Heart left ventricle (tissue), 16 donors: Measurements from ENCODE around the gene KCNAB1. TPM values are rescaled to one million over a fixed set of nuclear protein-coding genes. Genes with fewer than 3 reads are reported as not detected.

Experiments used
- ATAC-seq, 4 donors: fragments of 200-7000 bp; cut with Tn5 transposase; one replicate each; pipeline ENCODE4 v1.9.1; 2020 to 2022; ENCODE audit warnings: moderate library complexity in 4 of 4, mild to moderate bottlenecking in 3 of 4, moderate number of reproducible peaks in 1 of 4
- DNase-seq, 5 donors: peaks; one replicate each; pipeline ENCODE4 v3.0.0-alpha.2; 2020
- H3K27ac ChIP-seq, 12 donors: fragments of 200-600 bp; sonication (generic) in 4 of 12; one replicate each; pipeline versions ENCODE4 v1.5.0 to v1.8.0; 2016 to 2022; ENCODE audit warnings: mild to moderate bottlenecking in 2 of 12
- H3K27me3 ChIP-seq, 9 donors: fragments of 200-600 bp; sonication (generic) in 2 of 9; one replicate each; pipeline versions ENCODE4 v1.5.1 to v1.8.0; 2016 to 2022; ENCODE audit warnings: mild to moderate bottlenecking in 3 of 9
- H3K36me3 ChIP-seq, 9 donors: fragments of 200-600 bp; sonication (generic) in 2 of 9; one replicate each; pipeline versions ENCODE4 v1.5.0 to v1.8.0; 2018 to 2022; ENCODE audit warnings: mild to moderate bottlenecking in 2 of 9
- H3K4me1 ChIP-seq, 12 donors: fragments of 200-600 bp; sonication (generic) in 4 of 12; one replicate each; pipeline versions ENCODE4 v1.5.0 to v1.8.0; 2016 to 2022; ENCODE audit warnings: mild to moderate bottlenecking in 3 of 12
- H3K4me3 ChIP-seq, 12 donors: fragments of 200-600 bp; sonication (generic) in 4 of 12; one replicate each; pipeline versions ENCODE4 v1.5.0 to v1.8.0; 2017 to 2022; ENCODE audit warnings: mild to moderate bottlenecking in 9 of 12, moderate library complexity in 4 of 12
- H3K9me3 ChIP-seq, 12 donors: fragments of 200-600 bp; sonication (generic) in 4 of 12; one replicate each; pipeline versions ENCODE4 v1.5.0 to v1.8.0; 2016 to 2022; ENCODE audit warnings: mild to moderate bottlenecking in 1 of 12
- CTCF ChIP-seq, 12 donors: fragments of 200-600 bp; sonication (generic) in 4 of 12; IDR thresholded peaks; one replicate each; pipeline versions ENCODE4 v1.5.0 to v1.8.0; 2018 to 2022; ENCODE audit warnings: antibody characterized with exemption in 12 of 12, mild to moderate bottlenecking in 5 of 12
- POLR2A ChIP-seq, 2 donors: fragments of 450-650 bp; IDR thresholded peaks; one replicate each; pipeline ENCODE4 v1.6.1; 2017; ENCODE audit warnings: antibody characterized with exemption in 2 of 2, mild to moderate bottlenecking in 2 of 2, moderate library complexity in 2 of 2
- WGBS, 4 donors: extraction: QIAGEN DNeasy Blood & Tissue Kit in 2 of 4; methylation state at CpG; one replicate each; pipeline versions ENCODE4 v1.1.5 to v1.1.7; 2013 to 2018; 5-methylcytosine and 5-hydroxymethylcytosine counted together
- intact Hi-C, 10 donors: fragments of 100-400 bp; cut with DNase I; formaldehyde crosslinking; loops; one replicate each; pipeline versions ENCODE4 v1.11.1 to v1.14.2; 2022
- polyA plus RNA-seq, 2 donors: library from polyadenylated mRNA; stranded (reverse); fragments of 200-250 nt; gene quantifications; one replicate each; pipeline ENCODE4 v1.2.3, GENCODE V29; 2013
- total RNA-seq, 9 donors: library from RNA; depleted of rRNA in 2 of 9; stranded (reverse); fragments of >200 nt in 2 of 9; fragmentation: NEBNext Ultra II Directional in 3 of 9; extraction: Animal tissue kit (Norgen Biotek cat#: 25700) in 3 of 9; gene quantifications; one replicate each; pipeline versions ENCODE4 v1.1.0 to v1.2.4, GENCODE V29; 2016 to 2023
- donor health status: ischemic (EF 13 %, LVEDD 7.1; RV severe dilation, severe dysfunction).
- donor health status: healthy with polysubstance abuse.
- donor health status: DM: no; HTN: yes; CAD: no.
- donor health status: DM: no; HTN: no; CAD: no.
- donor health status: ischemic (EF 25% LVEDD 6.9; RV normal size, moderate dysfunction).
- donor health status: ischemic (EF 25% LVEDD 5.7; RV mildly dilated, moderate dysfunction).
- donor health status: healthy.
- donor health status: DM: yes; HTN: yes; CAD: no.
- donor health status: ischemic (EF 35%, LVEDD 5.7; RV mildly dilated, moderate dysfunction).
- donor health status: nonischemic (EF 11% LVEDD 7.7; RV severe dilation, severe dysfunction).
- donor health status: DM: yes; HTN: yes; CAD: no.
- donor health status: PGD.
- donor health status: ischemic (EF 29% LVEDD 5.4; RV normal size, mild dysfunction).
- donor health status: nonischemic (EF 23%, LVEDD 6.1; RV moderate dilation, normal function).

KCNAB1 gene
- total and polyA plus RNA-seq, 11 donors = 1.1 to 3.5 (median 2.3) TPM

GRCh38 chr3:156434921-156435320 lies 314.5 kb downstream of the KCNAB1 start:
- no peak overlapping the region for H3K4me3 ChIP-seq
- no peaks in the 10 kb centered on the region for H3K27me3 ChIP-seq
- no peak overlapping the region for H3K27ac ChIP-seq
- WGBS, 4 donors = 75 to 79% (median 78%) methylated on average over 3 of the region's 3 CpGs
- no peaks in the 10 kb centered on the region for H3K4me1 ChIP-seq
- DNase-seq (no peak), ATAC-seq (no peak)
- intact Hi-C loops = no loop called here
- H3K36me3 ChIP-seq = no peaks in the 10 kb centered on the region
- peaks cover 0 to 7% (median 0%) of the 10 kb centered on the region in 12 donors for H3K9me3 ChIP-seq
- TF ChIP-seq POLR2A (IDR thresholded peaks at IDR 0.05) (no peak), CTCF (IDR thresholded peaks at IDR 0.05) (no peak)

GRCh38 chr3:156443079-156443478 lies 322.7 kb downstream of the KCNAB1 start:
- peak overlapping the region in 1 of 12 donors; percentile 45 for H3K27ac ChIP-seq

GRCh38 chr3:156445117-156446090 lies 325.0 kb downstream of the KCNAB1 start:
- H3K27me3 ChIP-seq = no peaks in the 10 kb centered on the region
- ATAC-seq (no peak), DNase-seq (no peak)
- peaks cover 0 to 12% (median 6%) of the 10 kb centered on the region in 12 donors for H3K4me1 ChIP-seq
- TF ChIP-seq POLR2A (IDR thresholded peaks at IDR 0.05) (no peak), CTCF (IDR thresholded peaks at IDR 0.05) (no peak)
- H3K9me3 ChIP-seq = no peaks in the 10 kb centered on the region
- no peak overlapping the region for H3K4me3 ChIP-seq
- no peaks in the 10 kb centered on the region for H3K36me3 ChIP-seq
- intact Hi-C loops = loop anchor here in 4 of 10 donors (5.0 to 10.0 kb wide), 2 partner anchors 291 to 293 kb away; no protein-coding TSS in a partner anchor
- H3K27ac ChIP-seq = peak overlapping the region in 1 of 12 donors; percentile 47
- WGBS, 4 donors = 87 to 92% (median 90%) methylated on average over 10 of the region's 10 CpGs

More at GRCh38 chr3:156443079-156443478, 322.7 kb downstream of the KCNAB1 start:
- Histone ChIP-seq H3K4me1 (peaks cover 0 to 12% (median 6%) of the 10 kb centered on the region in 12 donors), H3K36me3 (no peaks in the 10 kb centered on the region), H3K4me3 (no peak overlapping the region), H3K9me3 (no peaks in the 10 kb centered on the region), H3K27me3 (no peaks in the 10 kb centered on the region)
- ATAC-seq (peak in 3 of 4 donors; percentile 6 to 10 (median 8)), DNase-seq (no peak)
- TF ChIP-seq CTCF (IDR thresholded peaks at IDR 0.05) = no peak
- TF ChIP-seq POLR2A (IDR thresholded peaks at IDR 0.05) = no peak
- WGBS, 4 donors = 67 to 77% (median 75%) methylated on average over 5 of the region's 5 CpGs
- intact Hi-C loops = loop anchor here in 1 of 10 donors (10.0 kb wide), 1 partner anchor 288 kb away; no protein-coding TSS in a partner anchor

GRCh38 chr3:156448300-156448699 lies 327.9 kb downstream of the KCNAB1 start:
- peaks cover 0 to 11% (median 6%) of the 10 kb centered on the region in 12 donors for H3K4me1 ChIP-seq
- no peak overlapping the region for H3K27ac ChIP-seq
- H3K27me3 ChIP-seq = no peaks in the 10 kb centered on the region
- intact Hi-C loops = loop anchor here in 4 of 10 donors (5.0 to 10.0 kb wide), 2 partner anchors 293 to 296 kb away; no protein-coding TSS in a partner anchor
- H3K9me3 ChIP-seq = no peaks in the 10 kb centered on the region
- H3K4me3 ChIP-seq = no peak overlapping the region
- 70 to 77% (median 73%) methylated on average over 1 of the region's 1 CpG for WGBS, 4 donors
- no peaks in the 10 kb centered on the region for H3K36me3 ChIP-seq
- ATAC-seq (no peak), DNase-seq (no peak)
- TF ChIP-seq POLR2A (IDR thresholded peaks at IDR 0.05) (no peak), CTCF (IDR thresholded peaks at IDR 0.05) (peak in 6 of 12 donors; percentile 7 to 30 (median 16))
